KMS-11 (cell line): ENCODE results near the gene XPR1.

Source experiments
- H2AFZ ChIP-seq: fragments of 200-600 bp; sonication (generic); 2 replicates; pipeline ENCODE4 v1.6.1; 2016; ENCODE audit warnings: antibody characterized with exemption, mixed run types, low read depth
- H3K27ac ChIP-seq: fragments of 200-600 bp; sonication (generic); 2 replicates; pipeline ENCODE4 v1.6.1; 2016; ENCODE audit warnings: mild to moderate bottlenecking, mixed run types
- H3K27me3 ChIP-seq: fragments of 200-600 bp; sonication (generic); 2 replicates; pipeline ENCODE4 v1.6.1; 2017; ENCODE audit warnings: mild to moderate bottlenecking, low read depth, mixed run types, moderate library complexity; ENCODE audit not compliant: insufficient read depth
- H3K36me3 ChIP-seq: fragments of 200-600 bp; sonication (generic); 2 replicates; pipeline ENCODE4 v1.6.1; 2017; ENCODE audit warnings: mild to moderate bottlenecking, mixed run types; ENCODE audit not compliant: insufficient read depth
- H3K4me1 ChIP-seq: fragments of 200-600 bp; sonication (generic); 2 replicates; pipeline ENCODE4 v1.6.1; 2016; ENCODE audit warnings: mild to moderate bottlenecking, low read depth, mixed run types; ENCODE audit not compliant: poor library complexity, severe bottlenecking
- H3K4me2 ChIP-seq: fragments of 200-600 bp; sonication (generic); 2 replicates; pipeline ENCODE4 v1.7.0; 2016; ENCODE audit warnings: mild to moderate bottlenecking, mixed run types
- H3K4me3 ChIP-seq: fragments of 200-600 bp; sonication (generic); IDR thresholded peaks from 2 replicates; pipeline ENCODE4 v1.6.1; 2017; ENCODE audit warnings: low read depth, low read length, mixed read lengths; ENCODE audit not compliant: insufficient read depth
- H3K79me2 ChIP-seq: fragments of 200-600 bp; sonication (generic); 2 replicates; pipeline ENCODE4 v1.6.1; 2016; ENCODE audit warnings: low read depth, mixed run types; ENCODE audit not compliant: insufficient read depth
- H3K9ac ChIP-seq: fragments of 200-600 bp; sonication (generic); 2 replicates; pipeline ENCODE4 v1.6.1; 2016; ENCODE audit warnings: mild to moderate bottlenecking, mixed run types
- H4K20me1 ChIP-seq: fragments of 200-600 bp; sonication (generic); 2 replicates; pipeline ENCODE4 v1.6.1; 2016; ENCODE audit warnings: mild to moderate bottlenecking, mixed run types; ENCODE audit not compliant: insufficient read depth
- TF ChIP-seq, protein P1 (sequence below): fragments of 200-600 bp; sonication (generic); conservative IDR thresholded peaks from 2 replicates; pipeline ENCODE4 v1.6.1; 2017; ENCODE audit warnings: low read depth, mild to moderate bottlenecking, antibody characterized with exemption, low read length, moderate library complexity, mixed read lengths

XPR1 gene

DNA sequence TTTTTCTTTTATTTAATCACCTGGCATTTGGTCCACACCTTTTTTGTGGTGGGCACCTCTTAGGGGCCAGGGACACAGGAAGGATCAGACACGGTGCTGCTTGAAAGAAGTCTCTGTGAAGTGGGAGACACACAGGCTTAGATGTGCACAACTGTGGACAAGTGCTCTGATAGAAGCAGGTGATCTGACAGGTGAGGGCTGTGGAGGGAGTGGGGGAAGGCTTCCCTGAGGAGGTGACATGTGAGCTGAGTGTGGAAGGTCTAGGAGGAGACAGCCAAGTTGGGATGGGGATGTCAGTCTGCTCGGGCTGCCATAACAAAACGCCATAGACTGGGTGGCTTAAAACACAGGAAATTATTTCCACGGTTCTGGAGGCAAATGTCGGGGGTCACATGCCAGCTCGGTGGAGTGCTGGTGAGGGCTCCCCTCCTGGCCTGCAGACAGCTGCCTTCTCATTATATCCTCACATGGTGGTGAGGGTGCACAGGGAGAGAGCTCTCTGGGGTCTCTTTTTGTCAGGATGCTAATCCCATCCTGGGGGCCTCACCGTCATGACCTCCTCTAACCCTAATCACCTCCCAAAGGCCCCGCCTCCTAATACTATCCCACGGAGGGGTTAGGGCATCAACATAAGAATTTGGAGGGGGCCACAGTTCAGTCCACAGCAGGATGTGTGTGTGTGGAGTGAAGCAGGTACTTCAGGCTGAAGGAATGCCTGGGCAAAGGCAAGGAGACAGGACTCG, 275.7 kb downstream of the XPR1 start:
- Histone ChIP-seq H3K9ac (no peak overlapping the region), H4K20me1 (no peaks in the 10 kb centered on the region), H2AFZ (no peak overlapping the region), H3K4me2 (no peak overlapping the region), H3K79me2 (no peaks in the 10 kb centered on the region), H3K36me3 (no peaks in the 10 kb centered on the region), H3K4me1 (no peaks in the 10 kb centered on the region), H3K4me3 (no peak overlapping the region), H3K27ac (no peak overlapping the region), H3K27me3 (no peaks in the 10 kb centered on the region)
- TF ChIP-seq, protein P1, sequence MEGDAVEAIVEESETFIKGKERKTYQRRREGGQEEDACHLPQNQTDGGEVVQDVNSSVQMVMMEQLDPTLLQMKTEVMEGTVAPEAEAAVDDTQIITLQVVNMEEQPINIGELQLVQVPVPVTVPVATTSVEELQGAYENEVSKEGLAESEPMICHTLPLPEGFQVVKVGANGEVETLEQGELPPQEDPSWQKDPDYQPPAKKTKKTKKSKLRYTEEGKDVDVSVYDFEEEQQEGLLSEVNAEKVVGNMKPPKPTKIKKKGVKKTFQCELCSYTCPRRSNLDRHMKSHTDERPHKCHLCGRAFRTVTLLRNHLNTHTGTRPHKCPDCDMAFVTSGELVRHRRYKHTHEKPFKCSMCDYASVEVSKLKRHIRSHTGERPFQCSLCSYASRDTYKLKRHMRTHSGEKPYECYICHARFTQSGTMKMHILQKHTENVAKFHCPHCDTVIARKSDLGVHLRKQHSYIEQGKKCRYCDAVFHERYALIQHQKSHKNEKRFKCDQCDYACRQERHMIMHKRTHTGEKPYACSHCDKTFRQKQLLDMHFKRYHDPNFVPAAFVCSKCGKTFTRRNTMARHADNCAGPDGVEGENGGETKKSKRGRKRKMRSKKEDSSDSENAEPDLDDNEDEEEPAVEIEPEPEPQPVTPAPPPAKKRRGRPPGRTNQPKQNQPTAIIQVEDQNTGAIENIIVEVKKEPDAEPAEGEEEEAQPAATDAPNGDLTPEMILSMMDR: no peak

DNA sequence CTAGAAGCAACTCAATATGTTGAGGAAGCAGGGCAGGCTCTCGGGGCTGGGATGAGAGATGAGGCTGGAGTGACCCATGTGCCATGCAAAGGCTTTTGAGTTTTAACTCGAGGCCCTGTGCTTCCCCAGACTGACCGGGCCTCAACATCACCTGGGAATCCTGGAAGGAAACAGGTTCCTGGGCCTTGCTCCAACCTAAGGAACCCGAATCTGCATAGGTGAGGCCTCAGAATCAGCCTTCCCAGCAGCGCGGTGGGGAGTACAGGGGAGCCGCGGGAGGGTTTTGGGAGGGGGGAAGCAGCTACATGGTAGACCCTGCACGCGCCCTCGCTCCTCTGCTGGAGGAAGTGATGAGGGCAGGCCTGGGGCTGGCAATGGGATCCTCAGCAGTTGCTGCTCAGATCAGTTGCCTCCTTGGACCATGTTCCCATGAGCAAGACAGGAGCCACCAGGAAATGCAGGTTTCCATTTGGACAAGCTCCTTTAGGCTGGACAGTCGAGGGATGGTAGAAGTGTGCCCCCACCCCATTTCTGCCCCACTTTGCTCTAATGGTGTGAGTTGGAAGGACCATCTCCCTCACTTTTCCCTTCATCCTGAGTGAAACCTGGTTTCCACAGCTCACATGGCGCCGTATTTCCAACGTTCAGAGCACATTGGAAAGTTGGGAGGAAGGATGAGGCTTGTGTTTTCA, 276.4 kb downstream of the XPR1 start:
- Histone ChIP-seq H2AFZ (no peak overlapping the region), H3K4me2 (no peak overlapping the region), H3K4me1 (no peaks in the 10 kb centered on the region), H3K9ac (no peak overlapping the region), H3K4me3 (no peak overlapping the region), H3K27me3 (no peaks in the 10 kb centered on the region), H3K27ac (no peak overlapping the region), H3K36me3 (no peaks in the 10 kb centered on the region), H4K20me1 (no peaks in the 10 kb centered on the region), H3K79me2 (no peaks in the 10 kb centered on the region)
- TF ChIP-seq, protein P1: no peak

DNA sequence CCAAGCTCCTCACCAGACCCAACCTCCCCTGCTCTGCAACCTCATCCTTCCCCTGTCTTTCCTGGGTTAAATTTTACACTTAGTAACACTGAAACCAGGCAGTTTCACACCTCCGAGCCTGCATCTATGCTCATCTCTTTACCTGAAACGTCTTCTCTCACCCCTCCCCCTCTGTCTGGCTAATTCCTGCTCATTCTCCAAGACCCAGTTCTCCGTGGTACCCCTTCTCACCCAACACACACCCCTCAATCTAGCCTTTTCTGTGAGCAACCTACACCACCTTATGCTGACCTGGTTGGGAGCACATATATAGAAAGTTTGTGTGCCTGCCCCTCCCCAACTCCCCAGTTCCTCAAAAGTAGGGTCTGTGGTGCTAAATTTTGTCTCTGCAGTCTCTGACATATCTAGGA, 277.2 kb downstream of the XPR1 start:
- no peaks in the 10 kb centered on the region for H3K4me1 ChIP-seq
- no peaks in the 10 kb centered on the region for H3K27me3 ChIP-seq
- no peaks in the 10 kb centered on the region for H3K79me2 ChIP-seq
- TF ChIP-seq, protein P1: no peak
- H2AFZ ChIP-seq: no peak overlapping the region
- no peaks in the 10 kb centered on the region for H4K20me1 ChIP-seq
- H3K27ac ChIP-seq: no peak overlapping the region
- no peak overlapping the region for H3K4me2 ChIP-seq
- no peak overlapping the region for H3K9ac ChIP-seq
- no peak overlapping the region for H3K4me3 ChIP-seq
- no peaks in the 10 kb centered on the region for H3K36me3 ChIP-seq

DNA sequence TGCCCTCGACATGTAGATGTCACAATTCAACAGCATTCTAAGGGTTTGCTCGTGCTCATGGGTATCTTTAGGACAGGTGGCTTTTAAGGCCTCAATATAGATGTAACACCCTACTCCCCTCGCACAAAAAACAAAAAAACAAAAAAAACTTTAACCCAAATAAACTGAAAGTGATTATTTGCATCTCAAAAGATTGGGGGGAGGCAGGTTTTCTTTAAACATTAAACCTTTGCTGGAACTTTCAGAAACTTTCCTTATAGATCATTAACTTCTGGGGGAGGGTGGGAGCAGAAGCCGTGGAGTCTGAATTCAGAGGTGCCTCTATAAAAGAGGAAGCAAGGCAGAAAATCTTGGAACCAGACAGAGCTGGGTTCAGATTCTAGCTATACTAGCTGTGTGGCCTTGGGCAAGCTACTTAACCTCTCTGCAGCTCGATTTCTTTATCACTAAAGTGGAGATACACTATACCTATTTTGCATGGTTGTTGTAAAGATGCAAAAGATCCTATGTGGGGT, 277.7 kb downstream of the XPR1 start:
- Histone ChIP-seq H3K4me1 (no peaks in the 10 kb centered on the region), H4K20me1 (no peaks in the 10 kb centered on the region), H3K27me3 (no peaks in the 10 kb centered on the region), H3K79me2 (no peaks in the 10 kb centered on the region), H2AFZ (no peak overlapping the region), H3K9ac (no peak overlapping the region), H3K4me3 (no peak overlapping the region), H3K36me3 (no peaks in the 10 kb centered on the region), H3K27ac (no peak overlapping the region), H3K4me2 (no peak overlapping the region)
- TF ChIP-seq, protein P1: no peak
